Measurements from ENCODE around the gene PLCB4.

Gene PLCB4

DNA sequence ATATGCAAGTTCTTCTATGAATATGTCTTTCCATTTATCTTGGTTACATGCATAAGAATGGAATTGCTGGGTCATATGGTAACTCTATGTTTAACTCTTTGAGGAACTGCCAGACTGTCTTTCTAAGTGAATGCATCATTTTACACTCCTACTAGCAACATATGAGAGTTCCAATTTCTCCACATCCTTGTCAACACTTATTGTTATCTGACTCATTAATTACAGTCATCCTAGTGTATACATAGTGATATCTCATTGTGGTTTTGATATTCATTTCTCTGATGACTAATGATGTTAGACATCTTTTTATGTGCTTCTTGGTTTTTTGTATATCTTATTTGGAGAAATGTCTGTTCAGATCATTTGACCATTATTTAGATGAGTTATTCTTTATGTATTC is 348.8 kb downstream of the PLCB4 start:
- in situ Hi-C loops (cut with MboI; ENCODE audit: low sequenced_read_pairs) = no loop called here

DNA sequence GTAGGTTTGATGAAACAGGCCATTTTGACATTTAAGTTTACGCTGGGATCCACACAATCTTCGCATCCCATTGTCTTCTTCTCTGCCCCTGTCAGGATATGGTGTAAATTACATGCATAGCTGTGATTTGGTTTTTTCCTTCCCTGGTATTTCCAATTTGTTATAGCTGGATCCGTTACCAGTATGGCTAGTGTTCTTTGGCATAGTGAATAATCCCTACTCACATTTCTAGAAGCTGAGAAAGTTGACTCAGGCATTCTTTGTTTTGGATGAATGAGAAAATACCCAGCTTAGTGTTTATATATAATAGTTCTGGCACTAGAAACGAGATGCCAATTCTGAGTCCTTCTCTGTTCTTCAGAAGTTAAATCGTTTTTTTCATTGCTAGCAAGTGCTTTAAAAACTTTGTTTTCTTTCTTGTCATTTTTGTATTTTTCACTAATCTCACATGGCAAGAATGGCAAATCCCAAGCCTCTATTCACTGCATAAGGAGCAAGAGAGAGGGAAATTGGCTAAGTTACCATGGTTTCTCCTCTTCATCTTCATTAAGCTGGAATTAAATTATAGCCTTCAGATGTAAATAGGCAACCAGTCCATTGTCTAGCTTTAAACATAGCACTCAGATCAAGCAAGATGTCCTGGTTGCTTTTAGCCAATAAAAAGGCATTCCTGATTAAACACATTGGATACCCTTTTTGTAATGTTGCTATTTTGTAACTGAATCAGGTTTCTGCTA is 353.6 kb downstream of the PLCB4 start:
- in situ Hi-C loops (cut with MboI; ENCODE audit: low sequenced_read_pairs) = no loop called here

DNA sequence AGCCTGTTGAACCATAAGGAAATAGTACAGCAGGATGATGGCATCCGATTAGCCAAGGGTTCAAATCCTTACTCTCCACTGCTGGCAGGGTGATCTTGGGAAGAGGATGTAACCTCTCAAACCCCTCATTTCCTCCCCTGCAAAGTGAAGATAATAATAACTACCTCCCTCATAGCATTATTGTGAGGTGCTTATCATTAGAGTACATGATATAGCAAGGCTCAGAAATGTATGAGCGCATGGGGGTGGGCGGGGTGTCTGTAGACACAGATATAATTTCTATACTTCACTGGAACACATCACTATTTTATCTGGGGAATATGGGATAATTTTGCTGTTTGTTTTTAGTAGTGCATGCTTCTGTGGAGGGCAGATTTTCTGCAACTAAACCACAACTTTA is 355.7 kb downstream of the PLCB4 start:
- in situ Hi-C loops (cut with MboI; ENCODE audit: low sequenced_read_pairs) = no loop called here

DNA sequence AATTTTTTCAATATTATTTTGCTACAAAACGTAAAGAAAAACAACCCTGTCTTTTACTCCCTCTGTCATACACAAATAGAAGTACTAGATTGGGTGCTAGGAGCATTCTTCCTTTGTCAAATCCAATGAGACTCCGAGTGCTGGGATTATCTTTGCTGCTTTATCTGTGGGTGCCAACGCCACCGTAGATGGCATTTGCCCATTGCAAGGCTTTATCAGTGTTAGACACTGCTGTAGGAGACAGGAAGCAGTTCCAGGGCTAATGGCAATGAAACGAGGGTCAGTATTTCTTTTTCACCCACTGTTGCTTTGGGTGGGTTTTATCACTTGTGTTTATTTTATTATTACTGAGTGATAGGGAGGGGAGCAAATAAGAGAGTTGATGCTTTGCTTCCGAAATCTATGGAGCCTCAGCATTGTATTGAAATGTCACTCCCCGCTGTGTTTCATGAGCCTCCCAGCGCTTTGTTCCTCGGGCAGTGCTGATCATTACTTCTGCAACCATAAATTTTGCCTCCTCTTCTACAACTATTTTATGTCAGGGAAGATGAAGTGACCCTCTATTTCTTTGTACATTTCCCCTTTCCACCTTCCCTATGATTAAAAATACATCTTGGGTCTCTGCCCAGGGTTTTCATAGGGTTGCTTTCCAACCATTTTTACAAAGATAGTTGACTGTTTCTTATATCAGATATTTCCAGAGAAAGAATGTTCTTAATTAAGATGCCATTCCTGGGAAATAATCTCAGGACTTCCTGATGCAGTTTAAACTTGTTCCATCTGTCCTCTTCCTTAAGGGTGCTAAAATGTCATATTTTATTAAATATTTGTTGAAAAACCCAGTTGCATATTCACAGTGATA is 358.8 kb downstream of the PLCB4 start:
- in situ Hi-C loops (cut with MboI; ENCODE audit: low sequenced_read_pairs) = no loop called here

DNA sequence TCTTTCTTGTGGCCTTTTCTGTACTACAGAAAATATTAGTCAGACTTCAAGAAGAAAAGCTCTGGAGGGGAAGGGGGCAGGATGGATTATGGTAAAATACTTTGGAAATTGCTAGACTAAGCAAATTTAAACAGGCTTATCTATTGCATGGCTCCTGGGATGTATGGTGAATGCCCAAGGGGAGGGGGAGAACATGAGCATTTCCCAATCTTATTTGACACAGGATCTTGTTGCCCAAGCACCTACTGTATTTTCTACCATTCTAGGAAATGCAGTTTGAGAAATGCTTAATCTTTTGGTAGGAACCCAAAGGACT is 359.4 kb downstream of the PLCB4 start:
- in situ Hi-C loops (cut with MboI; ENCODE audit: low sequenced_read_pairs) = no loop called here

DNA sequence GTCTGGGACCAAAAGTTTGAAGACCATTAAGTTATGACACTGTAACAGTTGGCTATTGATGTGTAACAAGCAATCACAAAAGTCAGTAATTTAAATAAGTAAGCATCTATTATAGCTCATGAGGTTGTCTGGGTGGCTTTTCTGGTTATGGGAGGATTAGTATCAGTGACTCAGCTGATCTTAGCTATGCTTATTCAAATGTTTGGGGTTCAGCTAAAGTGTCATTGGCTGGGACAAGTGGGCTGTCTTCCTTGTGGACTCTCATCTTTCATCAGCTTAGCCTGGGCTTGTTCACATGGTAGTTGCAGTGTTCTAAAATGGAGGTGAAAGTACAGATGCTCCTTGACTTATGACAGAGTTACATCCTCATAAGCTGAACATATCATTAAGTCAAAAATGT is 370.9 kb downstream of the PLCB4 start:
- in situ Hi-C loops (cut with MboI; ENCODE audit: low sequenced_read_pairs) = no loop called here

DNA sequence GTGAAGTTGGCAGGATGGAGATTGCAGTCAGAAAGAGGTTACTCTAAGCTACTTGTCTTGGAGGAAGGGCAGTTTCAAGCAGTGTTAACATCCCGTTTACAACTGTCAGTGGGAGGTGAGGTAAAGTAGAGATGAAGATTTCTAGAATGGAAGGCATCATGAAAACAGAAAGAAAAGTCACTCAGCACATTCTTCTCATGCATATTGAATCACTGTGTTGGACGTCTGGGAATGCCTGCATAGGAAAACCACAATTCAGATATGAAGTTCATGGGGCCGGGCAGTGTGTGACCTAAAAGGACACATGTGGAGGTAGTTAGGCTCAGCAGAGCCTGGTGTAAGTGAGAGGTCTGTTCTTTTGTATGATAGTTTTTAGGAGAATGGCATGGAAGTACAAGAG is 372.0 kb downstream of the PLCB4 start:
- in situ Hi-C loops (cut with MboI; ENCODE audit: low sequenced_read_pairs) = no loop called here

DNA sequence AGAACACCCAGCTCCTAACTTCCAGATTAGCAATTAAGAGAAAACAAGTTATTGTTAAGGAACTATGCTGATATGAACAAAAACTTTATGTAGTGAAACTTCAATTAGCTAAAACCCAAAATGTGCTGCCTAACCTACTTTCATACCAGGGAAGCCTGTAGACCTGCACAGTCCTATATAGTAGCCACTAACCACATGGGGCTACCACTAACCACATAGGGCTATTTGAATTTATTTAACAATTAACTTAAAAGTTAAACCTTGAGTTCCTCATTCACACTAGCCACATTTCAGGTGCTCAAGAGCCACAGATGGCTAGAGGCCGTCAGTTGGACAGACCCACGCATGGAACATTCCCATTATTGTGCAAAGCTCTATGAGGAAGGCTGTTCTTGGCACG is 373.1 kb downstream of the PLCB4 start:
- in situ Hi-C loops (cut with MboI; ENCODE audit: low sequenced_read_pairs) = no loop called here

DNA sequence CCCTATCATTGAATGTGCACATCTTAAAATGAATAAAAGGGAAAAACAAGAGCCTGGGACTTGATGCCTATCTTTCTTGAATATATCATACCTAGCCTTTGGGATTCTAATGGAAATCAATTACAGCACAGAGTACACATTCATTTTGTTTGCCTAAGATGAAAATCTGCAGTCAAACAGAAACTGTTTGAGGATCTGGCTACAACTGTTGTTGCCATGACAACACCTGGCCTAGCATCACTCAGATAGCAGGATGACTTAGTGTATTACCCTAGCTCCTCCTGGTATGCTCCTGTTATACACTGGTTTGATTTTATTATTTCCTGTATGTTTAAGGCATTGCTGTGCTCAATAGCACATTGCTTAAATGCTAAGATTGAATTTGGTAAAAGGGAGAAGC is 374.0 kb downstream of the PLCB4 start:
- in situ Hi-C loops (cut with MboI; ENCODE audit: low sequenced_read_pairs) = no loop called here

DNA sequence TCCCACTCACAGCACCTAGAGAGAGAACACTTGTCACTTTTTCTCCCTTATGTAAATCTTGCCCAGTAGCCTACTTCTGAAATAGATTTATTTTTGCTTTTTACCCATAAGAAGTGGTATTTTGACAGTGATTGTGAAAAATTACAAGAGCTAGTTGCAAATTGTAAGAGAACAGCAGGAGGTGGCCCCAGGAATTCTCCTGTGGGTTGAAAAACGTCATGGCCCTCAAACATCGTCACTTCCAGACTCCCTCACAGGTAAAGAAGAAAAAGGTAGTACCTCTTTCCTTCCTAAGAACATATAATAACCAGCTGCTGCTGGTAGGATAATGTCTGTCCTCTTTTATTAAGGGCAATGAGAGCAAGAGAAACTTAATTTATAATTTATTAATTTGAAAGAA is 376.0 kb downstream of the PLCB4 start:
- in situ Hi-C loops (cut with MboI; ENCODE audit: low sequenced_read_pairs) = no loop called here

DNA sequence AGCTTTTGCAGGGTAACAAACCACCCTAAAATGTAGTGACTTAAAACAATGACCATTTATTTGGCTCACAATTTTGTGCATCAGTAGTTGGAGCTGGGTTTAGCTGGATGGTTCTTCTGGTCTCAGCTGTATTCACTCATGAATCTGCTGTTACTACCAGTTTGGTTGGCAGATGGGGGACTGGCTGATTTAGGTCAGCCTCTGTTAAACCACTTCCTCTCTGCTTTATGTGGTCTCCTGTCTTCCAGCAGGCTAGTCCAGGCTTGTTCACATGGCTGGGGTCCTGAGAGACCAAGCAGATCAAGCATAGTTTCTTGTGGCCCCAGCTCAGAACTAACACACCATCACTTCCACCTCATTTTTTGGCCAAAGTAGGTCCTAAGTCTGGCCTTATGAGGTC is 378.3 kb downstream of the PLCB4 start:
- in situ Hi-C loops (cut with MboI; ENCODE audit: low sequenced_read_pairs) = no loop called here

DNA sequence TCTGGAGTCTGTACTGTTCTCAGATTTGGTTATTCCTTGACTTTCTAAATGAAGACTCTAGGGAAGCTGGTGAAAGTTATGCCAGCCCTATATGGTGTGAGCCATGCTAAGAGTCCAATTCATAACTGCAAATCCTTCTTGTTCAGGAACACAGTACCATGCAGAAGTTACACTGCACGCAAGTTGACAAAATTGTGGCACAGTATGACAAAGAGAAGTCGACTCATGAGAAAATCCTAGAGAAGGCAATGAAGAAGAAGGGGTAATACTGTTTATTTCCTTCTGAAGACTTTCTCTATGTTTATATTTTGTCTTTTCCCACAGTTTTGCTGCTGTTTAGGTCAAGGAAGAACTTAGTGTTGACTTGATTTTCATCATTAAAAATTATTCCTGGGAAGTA is 384.3 kb downstream of the PLCB4 start:
- in situ Hi-C loops (cut with MboI; ENCODE audit: low sequenced_read_pairs) = no loop called here

DNA sequence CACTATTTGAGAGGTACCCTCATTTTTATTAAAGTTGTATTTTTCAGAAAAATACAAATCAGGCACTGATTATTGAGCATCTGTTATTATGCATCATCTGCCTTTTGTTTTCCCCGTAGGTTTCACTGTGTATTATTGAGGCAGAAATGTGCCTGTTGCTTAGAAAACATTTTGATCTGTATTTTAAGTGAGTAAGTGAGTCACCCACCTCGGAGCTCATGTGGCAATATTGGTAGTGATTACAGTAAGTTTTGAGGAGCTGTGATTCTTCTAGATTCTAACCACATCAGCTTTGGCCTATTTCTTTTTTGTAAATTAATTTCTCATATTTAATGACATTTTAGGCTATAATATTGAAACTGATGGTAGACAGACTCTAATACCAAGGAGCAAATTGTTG is 385.9 kb downstream of the PLCB4 start:
- in situ Hi-C loops (cut with MboI; ENCODE audit: low sequenced_read_pairs) = no loop called here

DNA sequence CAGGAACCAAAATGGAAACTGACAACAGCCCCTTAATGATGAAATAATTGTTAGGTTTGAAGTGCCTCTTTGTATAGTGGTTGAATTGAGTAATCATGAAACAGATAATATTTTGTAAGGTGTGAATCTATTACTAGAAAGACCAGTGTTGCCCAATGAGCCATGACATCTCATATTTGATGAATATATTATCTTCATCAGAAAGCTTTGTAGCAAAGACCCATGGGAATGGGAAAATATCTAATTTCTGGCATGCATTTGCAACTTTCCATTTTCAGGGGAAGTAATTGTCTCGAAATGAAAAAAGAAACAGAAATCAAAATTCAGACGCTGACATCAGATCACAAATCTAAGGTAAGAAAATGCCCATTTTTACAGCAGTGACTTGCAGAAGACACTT is 388.2 kb downstream of the PLCB4 start:
- in situ Hi-C loops (cut with MboI; ENCODE audit: low sequenced_read_pairs) = no loop called here

DNA sequence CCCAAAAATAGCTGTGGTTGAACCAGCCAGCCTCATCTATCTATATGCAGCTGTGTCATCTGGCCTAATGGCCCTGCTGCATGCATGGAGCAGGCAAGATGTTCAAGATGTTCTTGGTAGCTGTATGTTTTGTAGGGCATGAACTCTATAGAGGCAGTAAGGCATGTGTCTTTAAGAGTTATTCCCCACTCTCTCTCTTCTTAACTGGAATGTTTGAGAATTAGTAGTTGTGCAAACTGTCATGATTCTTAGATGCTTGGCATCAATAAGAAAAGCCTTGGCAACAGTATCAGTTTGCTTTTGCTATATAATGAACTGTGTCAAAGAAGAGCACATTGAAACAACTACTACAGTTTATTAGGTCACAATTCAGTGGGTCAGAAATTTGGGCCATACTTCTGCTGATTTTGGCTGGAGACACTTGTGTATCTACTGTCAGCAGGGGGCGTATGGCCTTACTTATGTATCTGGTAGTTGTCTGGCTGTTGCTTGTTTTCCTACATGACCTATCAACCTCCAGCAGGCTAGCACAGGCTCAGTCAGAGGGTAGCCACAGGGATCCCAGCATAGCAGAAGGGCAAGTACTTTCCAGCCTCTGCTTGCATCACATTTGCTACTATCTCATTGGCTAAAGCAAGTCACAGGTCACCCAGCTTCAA is 389.4 kb downstream of the PLCB4 start:
- in situ Hi-C loops (cut with MboI; ENCODE audit: low sequenced_read_pairs) = no loop called here

DNA sequence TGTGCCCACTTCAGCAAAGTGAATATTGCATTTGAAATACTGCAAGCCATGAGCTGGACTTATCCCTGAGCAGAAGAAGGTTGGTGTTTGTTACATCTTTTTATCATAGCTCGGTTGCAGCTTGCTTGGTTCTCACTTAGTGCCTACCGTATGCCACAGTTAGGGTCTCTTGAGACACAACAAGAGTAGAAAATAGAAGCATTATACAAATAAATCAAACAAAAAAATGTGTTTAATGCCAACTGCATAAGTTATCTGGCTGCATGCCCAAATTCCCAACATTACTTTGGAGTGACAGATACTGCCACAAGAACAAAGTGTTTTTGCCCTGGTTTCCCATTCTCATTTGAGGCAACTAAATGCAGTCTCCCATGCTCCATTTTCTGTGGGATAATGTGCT is 391.6 kb downstream of the PLCB4 start:
- in situ Hi-C loops (cut with MboI; ENCODE audit: low sequenced_read_pairs) = no loop called here

DNA sequence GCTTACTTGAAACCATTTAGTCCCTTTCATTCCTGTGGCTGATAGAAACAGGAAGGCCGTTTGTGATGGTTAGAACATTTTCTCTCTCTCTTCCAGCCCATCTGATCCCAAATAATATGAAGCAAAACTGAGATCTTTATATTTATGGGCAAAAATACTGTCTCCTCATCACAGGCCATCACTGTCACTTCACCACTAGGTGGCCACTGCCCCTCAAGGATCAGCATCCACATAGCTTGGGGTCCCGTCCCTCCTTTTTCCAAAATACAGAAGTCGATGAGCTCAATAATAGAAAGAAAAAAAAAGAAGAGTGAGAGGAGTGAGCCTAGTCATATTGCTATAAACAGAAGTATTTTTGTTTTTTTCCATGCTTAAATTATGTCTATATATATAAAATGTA is 399.1 kb downstream of the PLCB4 start:
- in situ Hi-C loops (cut with MboI; ENCODE audit: low sequenced_read_pairs) = no loop called here

DNA sequence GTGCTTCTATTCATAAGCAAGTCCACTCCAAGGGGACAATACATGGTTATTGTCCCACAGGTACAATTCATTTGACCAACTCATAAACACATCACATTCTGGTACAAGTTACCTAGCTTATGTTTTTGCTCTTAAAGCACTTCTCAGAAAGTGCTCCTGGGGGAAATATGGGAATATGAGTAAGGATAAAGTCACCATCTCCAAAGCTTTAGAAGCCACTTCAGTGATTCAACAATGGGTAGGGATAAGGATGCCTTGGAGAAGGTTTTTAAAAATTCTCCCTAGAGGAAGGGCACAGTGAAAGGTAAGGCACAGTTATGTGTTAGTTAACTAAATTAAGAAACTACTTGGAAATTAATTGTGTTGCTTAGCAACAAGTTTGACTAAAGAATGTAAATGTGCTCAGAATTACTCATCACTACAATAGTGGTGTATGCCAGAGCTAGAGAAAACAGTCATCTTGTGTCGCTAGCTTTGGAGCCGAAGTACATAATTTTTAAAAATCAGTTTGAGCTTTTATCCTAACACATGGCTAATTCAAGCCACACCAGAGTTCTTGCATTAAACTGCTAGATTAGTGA is 406.0 kb downstream of the PLCB4 start:
- in situ Hi-C loops (cut with MboI; ENCODE audit: low sequenced_read_pairs) = no loop called here

DNA sequence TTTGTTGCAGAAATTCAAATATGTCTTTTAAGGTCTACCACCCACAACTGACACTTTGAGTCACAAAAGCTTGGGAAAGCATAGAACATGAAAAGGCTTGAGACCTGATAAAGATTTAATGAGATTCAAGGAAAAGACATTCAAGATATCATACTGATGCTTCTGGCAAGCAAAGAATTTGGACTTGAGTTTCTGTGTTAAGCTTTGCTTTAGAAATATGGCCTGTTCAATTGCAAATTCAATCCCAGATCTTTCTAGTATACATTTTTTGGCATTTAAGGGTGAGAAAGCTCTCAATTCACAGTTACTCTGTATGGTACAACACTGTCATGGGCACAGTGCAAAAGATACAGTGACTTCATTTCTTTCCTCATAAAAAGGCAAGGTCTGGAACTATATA is 406.6 kb downstream of the PLCB4 start:
- in situ Hi-C loops (cut with MboI; ENCODE audit: low sequenced_read_pairs) = no loop called here

DNA sequence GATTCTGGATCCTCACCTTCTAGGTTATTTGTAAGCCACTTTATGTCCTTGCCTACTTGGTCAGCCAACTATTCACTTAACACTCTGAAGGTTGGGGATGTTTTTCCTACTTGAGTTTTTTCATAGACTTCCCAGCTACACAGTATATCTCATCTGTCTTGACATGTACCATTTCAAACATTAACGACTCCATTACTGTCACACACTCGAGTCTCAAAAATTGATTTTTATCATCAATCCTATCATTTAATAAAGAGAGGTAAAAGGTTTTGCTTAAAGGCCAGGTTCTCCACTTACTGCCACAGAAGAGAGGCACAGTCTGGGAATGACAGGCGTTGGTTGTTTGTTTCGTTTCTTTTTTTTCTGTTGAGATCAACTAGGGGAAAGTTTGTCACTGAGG is 407.3 kb downstream of the PLCB4 start:
- in situ Hi-C loops (cut with MboI; ENCODE audit: low sequenced_read_pairs) = no loop called here

DNA sequence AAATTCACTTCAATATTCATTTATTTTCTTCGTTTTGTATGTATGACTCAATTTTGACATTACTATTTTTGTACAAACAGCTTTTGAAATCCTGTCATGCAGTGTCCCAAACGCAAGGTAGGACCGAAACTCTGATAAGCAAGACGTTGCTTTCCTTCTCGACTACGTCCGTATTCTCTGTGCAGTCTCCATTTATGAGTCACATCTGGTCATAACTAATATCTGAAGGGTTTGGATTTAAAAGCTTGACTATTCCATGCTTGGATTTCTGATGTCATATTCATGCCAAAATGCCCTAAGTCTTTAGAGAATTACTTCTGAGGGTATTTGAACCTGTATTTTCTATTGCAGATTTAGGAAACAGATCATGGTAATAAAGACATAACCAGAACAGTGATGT is 407.8 kb downstream of the PLCB4 start:
- in situ Hi-C loops (cut with MboI; ENCODE audit: low sequenced_read_pairs) = no loop called here

DNA sequence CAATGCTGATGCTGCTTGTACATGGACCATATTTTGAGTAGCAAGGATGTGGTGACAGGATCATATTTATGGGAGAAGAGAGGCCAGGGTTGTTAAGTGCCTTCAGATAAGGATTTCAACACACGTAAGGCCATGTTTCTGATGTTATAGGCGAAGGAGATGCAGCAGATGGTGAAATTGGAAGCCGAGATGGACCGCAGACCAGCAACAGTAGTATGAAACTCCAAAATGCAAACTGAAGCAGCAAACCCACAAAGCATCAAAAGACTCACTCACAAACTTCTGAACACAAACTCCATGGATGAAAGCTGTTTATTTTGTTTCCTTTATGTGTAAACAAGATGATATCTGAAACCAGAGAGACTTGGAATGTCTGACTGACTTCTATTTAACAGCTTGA is 409.9 kb downstream of the PLCB4 start:
- in situ Hi-C loops (cut with MboI; ENCODE audit: low sequenced_read_pairs) = no loop called here

All from hTERT RPE-1 (cell line).